AG10803 (cell line): ENCODE measurements around the gene RASGEF1C.

Experiments
- DNase-seq: peaks from one replicate; pipeline ENCODE4 v3.0.0; 2010; ENCODE audit warnings: low read depth
- H3K4me3 ChIP-seq: 2 replicates; pipeline ENCODE4 v1.5.1; 2011; ENCODE audit warnings: mild to moderate bottlenecking, low read length, control low read depth
- CTCF ChIP-seq: conservative IDR thresholded peaks from 2 replicates; pipeline ENCODE4 v1.5.1; 2011; ENCODE audit warnings: mild to moderate bottlenecking, low read length, control low read depth, inconsistent platforms

RASGEF1C gene

GRCh38 chr5:180197016-180197702, 11.9 kb downstream of the RASGEF1C start:
- DNase-seq = no peak

GRCh38 chr5:180194410-180195345, 14.3 kb downstream of the RASGEF1C start:
- no peak for TF ChIP-seq CTCF
- H3K4me3 ChIP-seq = no peak overlapping the region
- DNase-seq = no peak

More at GRCh38 chr5:180197016-180197702, 11.9 kb downstream of the RASGEF1C start:
- H3K4me3 ChIP-seq = no peak overlapping the region
- no peak for TF ChIP-seq CTCF

GRCh38 chr5:180193749-180194375, 15.1 kb downstream of the RASGEF1C start:
- no peak for TF ChIP-seq CTCF
- no peak for DNase-seq
- no peak overlapping the region for H3K4me3 ChIP-seq

GRCh38 chr5:180191716-180192115, 17.3 kb downstream of the RASGEF1C start:
- H3K4me3 ChIP-seq = no peak overlapping the region
- no peak for TF ChIP-seq CTCF
- DNase-seq = no peak

GRCh38 chr5:180187767-180188166, 21.2 kb downstream of the RASGEF1C start:
- no peak overlapping the region for H3K4me3 ChIP-seq
- no peak for TF ChIP-seq CTCF
- no peak for DNase-seq

- no peak for DNase-seq
- no peak overlapping the region for H3K4me3 ChIP-seq
- no peak for TF ChIP-seq CTCF
These were observed 28.2 kb downstream of the RASGEF1C start for GRCh38 chr5:180180846-180181245.
